HG02852 (cell line): Measurements from ENCODE around the gene KCTD15.

Source experiments
- ATAC-seq: cut with Tn5 transposase; IDR thresholded peaks from one replicate; pipeline ENCODE4 v1.9.1; 2021; ENCODE audit warnings: mild to moderate bottlenecking, moderate library complexity; ENCODE audit not compliant: unreplicated experiment

Gene KCTD15

DNA sequence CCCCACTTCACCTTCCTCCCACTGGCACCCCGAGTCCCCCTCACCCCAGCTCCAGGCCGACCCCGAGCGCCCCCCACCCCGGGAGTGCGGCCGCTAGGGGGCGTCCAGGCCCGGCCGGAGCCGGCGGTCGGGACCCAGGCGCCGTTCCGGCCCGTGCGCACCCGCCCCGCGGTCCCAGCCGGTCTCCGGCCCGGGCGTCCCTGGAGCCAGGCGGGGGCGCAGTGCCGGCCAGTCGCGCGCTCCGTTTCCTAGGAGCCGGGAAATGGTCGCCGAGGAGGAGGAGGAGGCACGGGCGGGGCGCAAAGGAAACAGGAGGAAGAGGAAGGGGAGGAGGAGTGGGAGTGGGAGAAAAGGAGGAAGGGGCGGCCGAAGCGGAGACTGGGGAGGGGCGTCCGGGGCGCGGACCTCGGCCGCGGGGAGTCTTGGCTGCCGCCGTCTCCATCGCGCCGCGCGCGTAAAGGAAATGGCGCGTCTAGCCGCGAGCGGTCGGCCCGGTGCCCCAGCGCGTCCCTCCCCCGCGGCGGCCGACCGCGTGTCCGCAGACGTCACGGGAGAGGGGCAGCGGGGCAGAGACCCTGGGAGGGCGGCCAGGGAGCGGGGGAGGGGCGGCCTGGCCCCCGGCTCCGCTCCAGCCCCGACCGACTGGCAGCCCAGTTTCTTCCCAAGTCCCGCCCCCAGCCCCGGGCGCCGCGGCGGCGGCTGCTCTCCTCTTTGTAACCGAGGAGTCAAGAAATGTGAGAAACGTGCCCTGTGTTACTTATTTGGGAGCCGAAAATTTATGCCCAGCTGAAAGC lies 1.1 kb upstream of the KCTD15 start:
- ATAC-seq = no peak

DNA sequence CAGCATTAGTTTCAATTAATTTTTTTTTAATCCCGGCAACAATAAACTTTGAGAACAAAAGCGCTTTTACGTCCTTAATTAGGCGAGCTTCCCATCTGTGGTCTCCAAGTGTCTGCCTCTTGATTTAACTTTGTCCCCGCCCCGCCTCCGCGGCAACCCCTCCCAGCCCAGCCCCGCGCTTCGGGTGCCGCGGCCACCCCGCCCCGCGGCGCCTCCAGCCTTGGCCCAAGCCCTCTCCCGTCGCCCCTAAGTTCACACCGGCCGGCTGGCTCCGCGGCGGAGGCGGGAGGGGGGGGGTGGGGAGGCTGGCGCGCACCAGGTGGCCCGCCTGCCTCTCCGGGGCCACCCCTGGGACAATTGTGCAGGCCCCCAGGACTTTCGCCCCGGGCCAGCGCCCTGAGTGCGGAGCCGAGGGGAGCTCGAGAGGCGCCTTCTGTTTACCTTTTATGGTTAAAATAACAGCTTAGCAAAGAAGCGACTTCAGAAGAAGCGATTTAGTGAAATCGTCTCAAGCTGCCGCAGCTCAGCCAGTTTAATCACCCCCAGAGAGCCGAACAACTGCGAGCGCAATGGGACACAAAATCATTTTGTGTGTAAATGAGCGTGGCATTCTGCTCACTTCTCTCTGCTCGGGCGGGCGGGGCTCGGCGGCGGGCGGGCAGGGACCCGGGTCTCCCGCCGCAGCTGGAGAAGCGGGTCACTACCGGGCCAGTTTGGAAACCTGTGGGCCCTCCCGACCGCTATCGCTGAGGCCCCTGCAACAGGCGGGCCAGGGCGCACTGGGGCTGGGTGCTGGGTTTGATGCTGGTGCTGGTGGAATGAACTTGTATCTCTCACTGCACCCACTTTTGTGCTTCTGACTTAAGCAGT lies 1.4 kb downstream of the KCTD15 start:
- ATAC-seq = no peak

DNA sequence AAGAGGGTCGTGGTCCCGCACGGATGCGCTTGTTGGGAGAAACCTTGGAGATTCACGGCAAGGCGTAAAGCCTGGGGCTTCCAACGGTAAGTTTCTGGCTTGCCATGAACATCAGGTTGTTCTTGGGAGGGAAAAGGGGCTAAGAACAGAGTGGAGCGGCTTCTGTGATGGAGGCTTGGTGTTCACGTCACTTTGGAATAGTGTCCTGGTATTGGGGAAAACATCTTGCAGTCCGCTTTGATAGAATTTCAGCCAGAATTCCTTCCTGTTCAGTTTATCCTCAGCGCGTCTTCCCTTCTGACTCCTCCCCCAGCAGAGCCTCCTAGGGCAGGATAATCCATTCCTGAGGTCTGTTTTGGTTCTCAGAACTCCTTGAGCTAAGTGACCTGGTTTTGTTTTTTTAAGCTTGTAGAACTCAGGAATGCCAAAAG lies 2.0 kb downstream of the KCTD15 start:
- no peak for ATAC-seq

DNA sequence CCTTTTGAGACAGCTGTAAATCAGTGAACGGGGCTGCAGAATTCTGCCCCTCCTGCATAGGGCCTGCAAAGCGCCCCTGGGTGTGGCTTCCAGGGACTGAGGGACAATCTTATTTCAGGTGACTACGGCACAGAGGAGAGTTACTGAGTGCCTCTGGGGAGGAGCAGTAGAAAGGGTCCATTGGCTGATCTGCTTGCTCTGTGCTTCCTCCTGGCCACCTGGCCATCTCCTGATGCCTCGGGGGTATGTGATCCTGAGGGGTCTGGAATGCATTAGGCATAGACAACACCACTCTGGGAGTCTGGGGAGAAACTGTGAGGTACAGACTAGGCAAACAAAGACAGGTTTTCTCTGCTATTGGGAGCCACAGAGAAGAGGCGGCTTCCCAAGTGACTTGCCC lies 2.8 kb downstream of the KCTD15 start:
- no peak for ATAC-seq

DNA sequence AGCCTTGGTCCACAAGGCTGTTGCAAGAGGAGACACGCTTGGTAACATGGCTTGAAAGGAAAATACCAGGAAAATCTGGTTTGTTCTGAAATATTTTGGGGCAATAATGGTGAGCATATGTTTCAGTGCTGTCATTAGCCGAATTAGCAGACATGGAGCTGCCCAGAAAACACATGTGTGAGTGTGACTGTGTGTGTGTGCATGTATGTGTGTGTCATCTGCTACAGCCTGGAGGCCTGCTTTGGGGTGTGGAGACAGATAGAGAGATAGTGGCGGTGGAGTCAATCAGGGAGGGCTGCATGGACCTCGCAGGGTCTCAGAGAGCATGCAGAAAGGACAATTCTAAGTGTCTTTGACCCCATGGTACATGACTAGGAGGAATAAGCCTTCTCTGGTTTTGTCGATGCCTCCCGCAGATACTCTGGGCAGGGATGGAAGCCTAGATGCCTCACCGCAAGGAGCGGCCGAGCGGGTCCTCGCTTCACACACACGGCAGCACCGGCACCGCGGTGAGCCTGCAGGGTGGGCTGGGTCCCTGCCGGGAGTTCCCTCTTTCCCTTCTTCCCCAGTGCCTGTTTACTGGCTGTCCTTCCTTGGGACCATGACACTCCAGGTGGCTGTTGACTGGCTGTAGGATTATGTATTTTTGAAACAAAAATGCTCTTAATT lies 3.5 kb downstream of the KCTD15 start:
- ATAC-seq = no peak

DNA sequence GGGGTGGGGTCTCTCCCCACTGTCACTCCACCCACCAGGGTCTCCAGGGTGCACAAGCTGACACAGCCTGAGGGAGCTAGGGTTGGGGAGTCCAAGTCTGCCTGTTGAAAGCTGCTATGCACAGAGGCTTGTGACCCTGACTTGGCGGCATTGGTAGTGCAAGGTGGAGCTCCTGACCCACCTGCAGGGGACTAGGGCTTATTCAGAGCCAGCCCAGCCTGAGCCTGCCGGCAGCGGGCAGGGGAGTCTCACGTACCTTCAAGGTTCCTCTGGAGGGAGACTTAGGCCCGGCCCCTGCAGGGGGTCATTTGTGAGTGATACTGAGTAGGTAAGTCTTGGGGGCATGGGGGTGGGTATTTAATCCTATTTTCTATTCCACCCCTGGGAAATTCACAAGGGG lies 4.7 kb downstream of the KCTD15 start:
- no peak for ATAC-seq

DNA sequence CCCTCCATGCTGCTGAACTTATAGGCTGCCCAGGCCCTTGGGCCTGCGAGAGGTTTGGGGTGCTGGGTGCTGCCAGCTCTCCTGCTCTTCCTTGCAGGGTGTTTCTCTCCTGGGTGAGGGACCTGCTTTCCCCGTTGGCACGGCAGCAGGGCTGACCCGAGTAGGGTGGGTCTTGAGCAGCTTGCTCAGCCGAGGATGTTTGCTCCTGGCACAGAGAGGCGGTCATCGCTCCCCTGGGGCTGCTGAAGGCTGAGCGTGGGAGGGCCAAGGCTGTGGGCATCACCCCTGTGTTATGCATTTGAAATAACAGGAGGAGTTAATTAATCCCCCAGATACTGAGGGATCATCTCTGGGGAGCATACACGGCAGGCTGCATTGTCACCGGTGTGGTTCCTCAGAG lies 5.3 kb downstream of the KCTD15 start:
- ATAC-seq = no peak

DNA sequence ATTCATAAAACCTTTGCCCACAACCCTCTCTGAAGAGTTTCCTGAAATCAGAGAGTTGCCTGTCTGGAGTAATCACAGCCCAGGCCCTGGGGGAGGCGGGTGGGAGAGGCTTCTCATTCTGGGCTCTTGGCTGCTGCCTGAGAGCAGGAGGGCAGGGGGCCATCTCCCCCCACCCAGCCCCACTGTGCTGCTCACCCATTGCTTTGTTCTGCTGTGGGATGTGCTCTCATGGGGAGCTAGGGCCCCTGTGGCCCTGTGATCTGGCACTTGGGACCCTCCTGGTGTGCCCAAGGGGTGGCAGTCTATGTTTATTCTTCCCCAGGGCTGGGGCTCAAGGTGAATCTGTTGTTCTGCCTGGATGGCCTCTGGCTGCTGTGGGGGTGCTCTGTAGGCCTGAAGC lies 6.1 kb downstream of the KCTD15 start:
- ATAC-seq = no peak

DNA sequence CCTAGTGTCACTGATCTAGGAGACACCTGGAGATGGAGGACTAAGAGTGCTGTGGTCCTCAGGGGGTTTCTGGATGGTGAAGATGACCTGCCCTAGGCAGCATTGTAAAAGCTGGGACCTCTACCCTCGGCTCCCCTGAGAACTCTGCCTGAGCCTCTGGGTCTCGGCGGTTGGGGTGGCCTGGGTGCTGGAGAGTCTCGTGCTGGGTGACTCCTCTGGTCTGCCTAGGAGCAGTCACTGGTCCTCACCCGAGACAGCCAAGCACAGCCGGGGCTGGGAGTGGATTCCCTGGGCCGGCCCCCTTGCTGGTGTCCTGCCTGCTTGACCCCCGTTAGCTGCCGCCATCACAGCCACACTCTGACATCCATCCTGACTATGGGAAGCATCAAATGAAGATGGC lies 6.7 kb downstream of the KCTD15 start:
- ATAC-seq = no peak

DNA sequence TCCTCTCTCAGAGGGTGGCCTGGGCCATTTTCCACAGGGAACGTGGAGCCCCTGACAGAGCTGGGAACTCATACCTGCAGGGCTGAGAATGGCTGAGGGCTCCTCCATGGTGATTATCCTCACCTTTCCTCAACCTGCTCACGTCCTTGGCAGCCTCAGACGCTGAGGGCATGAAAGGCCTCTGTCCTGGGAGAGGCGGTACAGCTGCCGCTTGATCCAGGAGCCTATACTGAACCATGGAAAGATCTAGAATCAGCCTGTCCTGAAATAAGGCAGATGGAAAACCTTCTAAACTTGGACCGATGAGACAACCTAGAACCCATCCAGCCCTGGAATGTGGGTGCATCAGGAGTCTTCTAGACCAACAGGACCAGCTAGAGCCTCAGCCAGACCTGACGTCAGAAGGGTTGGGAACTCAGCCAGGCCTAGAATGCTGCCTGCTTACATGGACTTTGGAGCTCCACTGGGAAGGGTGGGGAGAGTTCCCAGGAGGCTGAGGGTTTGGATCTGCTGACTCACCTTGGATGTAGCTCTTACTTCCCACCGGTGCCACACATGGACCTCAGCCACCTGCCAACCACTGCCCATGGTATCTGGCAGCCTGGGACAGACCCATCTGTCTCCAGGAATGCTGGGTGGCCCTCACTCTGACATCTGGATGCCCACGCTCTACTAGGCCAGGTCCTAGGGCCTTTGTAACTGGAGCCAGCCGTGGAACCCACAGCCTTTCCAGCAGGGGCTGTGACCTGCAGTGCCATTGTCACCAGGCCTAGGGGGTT lies 7.5 kb downstream of the KCTD15 start:
- no peak for ATAC-seq

DNA sequence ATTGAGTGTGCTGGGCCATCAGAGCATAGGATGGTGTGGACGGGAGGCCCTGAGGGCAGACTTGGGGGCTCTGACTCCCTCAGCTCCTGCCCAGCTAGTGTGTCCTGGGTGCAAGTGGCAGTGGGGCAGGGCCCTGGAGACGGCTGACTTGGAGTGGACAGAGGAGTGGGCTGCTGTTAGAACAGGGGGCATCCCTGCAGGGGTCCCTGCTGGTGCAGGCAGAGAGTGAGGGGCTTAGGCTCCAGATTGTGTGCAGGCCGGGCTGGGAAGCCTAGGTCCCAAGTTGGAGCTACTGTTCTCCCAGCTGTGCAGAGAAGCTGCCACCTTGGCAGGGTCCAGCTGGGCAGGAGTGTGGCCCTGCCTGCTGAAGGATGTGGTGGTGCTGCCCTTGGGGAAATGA lies 8.6 kb downstream of the KCTD15 start:
- no peak for ATAC-seq

DNA sequence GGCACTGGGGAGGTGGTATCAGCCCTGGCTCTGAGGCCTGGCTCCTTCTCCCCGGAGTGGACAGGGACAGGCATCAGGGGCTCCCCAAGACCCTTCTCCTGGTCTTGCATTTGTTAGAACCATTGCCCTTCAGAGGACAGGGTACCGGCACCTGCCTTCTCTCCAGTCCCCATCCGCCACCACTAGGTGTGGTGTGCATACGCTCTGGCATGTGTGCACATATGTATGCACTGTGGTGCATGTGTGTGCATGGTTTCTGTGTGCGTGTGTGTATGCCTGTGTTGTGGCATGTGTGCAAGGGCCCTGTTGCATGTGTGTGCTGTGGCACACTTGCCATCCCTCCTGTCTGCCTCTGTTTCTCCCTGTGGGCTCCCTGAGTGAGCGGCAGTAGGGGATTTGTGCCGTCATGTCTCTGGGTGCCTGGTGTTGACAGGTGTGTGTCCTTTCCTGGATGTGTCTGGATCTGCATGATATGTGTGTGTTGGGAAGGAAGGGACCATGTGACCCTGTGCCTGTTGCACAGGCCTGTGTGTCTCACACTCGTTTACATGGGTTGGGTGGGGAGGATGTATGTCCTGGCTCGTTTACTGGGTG lies 9.3 kb downstream of the KCTD15 start:
- no peak for ATAC-seq

DNA sequence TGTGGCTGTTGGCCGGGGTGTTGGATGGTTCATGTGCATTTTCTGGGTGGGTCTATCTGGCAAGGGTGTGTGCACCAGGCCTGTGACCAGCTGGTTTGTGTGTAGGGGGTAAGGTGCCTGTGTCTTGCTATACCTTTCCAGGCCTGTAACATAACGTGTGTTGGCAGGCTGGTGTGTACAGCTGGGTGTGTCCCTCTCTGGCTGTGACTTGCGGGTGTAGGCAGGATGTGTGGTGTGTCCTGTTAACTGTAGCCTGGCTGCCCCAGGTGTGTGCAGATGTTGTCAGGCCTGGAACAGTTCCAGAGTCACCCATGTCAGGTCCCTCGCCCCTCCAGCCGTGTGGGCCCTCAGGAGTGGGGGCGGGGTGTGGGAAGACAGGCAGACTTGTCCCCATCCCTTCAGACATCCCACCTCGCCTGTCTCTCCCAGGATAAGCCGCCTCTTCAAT lies 9.8 kb downstream of the KCTD15 start:
- ATAC-seq = no peak

DNA sequence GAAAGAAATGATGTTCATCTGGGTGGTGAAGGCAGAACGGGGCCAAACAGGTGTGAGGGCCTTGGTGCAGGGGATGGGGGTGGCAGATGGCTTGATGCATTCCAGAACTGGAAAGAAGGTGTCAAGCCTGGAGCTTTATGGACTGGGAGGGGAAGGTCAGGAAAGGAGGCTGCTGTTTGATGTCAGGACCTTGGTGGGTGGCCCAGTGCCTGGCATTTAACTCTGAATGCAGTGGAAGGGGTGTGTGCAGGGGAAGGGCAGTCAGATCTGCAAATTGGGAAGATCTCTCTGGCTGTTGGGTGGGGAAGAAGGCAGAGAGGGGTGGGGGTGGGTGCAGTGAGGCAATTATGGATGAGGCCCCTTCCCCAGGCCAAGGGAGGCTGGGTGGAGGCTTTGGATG lies 11.7 kb downstream of the KCTD15 start:
- no peak for ATAC-seq

DNA sequence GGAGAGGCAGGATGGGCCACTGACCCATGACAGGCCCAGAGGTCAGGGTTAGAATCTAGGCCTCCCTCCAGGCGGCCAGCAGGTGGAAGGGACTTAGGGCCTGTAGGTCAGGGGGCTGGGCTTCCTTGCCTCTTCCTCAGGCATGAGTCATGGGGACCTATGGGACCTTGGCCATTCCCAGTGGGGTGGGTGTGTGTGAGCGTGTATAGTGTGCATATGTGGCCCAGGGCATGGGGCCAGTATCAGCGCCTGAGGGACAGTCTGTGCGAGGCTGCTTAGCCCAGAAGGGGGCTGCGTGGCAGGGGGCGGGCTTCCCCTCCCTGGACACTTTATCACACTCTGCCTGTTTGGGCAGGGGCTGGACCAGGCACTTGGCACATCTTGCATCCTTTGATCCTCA lies 13.3 kb downstream of the KCTD15 start:
- no peak for ATAC-seq

DNA sequence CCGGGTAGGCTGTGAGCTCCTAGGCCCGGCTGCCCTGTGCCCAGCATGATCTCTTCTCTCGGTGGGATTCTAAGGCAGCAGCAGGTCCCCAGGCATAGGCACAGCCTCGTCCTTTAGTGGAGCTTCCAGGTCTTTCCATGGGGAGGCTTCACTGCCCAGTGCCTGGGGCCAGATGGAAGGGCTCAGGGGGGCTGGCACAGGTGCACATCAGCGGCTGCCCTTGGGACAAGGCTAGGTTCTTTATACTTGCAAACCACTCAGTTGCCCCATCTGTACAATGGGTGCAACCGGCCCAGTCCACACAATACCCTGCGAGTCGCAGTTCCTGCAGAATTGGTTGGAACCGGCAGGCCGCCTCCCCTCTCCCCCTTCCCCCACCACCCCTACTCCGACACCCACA lies 14.2 kb downstream of the KCTD15 start:
- ATAC-seq = no peak

DNA sequence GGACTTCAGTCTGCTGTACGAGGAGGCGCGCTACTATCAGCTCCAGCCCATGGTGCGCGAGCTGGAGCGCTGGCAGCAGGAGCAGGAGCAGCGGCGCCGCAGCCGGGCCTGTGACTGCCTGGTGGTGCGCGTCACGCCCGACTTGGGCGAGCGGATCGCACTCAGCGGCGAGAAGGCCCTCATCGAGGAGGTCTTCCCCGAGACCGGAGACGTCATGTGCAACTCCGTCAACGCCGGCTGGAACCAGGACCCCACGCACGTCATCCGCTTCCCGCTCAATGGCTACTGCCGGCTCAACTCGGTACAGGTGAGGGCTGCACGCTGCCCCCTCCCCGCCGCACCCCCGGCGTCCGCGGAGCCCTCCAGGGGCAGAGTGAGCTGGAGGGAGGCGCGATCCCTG lies 14.6 kb downstream of the KCTD15 start:
- no peak for ATAC-seq

DNA sequence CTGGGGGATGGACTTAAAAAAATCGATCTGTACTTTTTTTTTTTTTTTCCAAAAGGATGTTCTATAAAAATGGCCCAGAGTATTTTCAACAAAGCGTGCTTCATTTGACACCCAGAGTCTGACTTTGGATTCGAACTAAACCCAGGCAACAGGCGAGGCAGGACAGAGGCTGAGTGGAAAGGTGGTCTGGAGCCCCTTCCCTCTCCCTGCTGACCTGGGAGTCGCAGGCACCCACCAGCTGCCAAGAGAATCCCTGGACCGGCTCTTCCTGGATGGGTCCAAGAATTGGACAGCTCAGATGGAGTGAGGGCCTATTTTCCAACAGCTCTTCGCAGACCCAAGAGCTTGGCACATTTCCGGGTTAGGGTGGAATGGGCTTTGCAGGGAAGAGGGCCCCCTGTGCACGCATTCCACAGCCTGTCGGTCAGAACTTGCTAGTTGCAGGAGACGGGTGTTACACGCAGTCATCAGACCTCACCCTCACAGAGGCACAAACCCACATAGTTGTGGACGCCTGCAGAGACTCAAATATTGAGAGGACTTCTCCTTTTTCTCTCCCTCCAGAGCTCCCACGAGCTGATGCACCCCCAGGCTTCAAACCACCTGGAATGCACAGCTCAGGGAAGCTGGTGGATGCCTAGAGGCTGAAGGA lies 15.2 kb downstream of the KCTD15 start:
- no peak for ATAC-seq

DNA sequence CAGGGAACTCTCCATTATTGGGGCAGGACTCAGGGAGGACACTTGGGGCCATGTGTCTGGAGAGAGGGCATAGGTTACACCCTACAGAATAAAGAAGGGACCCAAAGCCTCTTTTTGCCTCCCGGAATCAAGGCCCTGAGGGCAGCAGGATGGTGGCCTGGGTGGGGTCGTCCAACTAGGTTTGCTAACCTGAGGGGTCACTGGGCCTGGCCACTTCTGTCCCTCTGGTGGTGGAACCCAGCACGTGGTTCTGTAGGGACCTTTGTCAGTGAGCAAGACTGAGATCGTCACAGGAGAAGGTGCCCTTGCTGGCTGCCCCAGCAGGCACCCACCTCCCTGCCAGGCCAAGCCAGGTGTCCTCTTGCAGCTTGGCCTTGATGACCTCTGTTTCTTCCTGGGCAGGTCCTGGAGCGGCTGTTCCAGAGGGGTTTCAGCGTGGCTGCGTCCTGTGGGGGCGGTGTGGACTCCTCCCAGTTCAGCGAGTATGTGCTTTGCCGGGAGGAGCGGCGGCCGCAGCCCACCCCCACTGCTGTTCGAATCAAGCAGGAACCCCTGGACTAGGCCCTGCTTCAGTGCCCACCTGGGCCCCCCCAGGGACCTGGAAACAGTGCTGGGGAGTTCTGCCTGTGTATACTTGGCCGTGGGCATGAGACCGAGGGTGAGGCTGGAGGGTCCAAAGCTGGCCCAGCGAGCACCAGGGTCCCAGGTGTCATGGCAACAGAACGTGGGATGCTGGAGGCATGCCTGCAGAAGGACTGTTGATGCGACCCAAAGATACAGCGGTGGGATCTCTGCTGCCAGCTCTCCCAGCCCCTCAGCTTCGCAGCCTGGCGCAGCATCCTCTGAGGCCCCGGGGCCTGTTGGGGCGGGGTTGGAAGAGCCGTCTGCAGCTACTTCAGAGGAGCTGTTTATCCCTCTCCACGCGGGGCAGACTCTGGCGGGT lies 16.0 kb downstream of the KCTD15 start:
- no peak for ATAC-seq
